ENCODE measurements around the gene RAD23B. TPM values are rescaled to one million over a fixed set of nuclear protein-coding genes. Genes with fewer than 3 reads are reported as not detected.
A peak's percentile ranks its signal among the peaks of the same experiment; 100 is the strongest.

RAD23B gene
- polyA plus RNA-seq, 3 donors, result 21.6 to 50.0 (median 24.7) TPM

GRCh38 chr9:107334103-107334776, 51.2 kb downstream of the RAD23B start:
- peaks cover 0 to 2% (median 0%) of the 10 kb centered on the region in 3 donors for H3K27me3 Mint-ChIP-seq (ENCODE audit: low read depth in 3 of 3)
- H3K9ac ChIP-seq (ENCODE audit: insufficient read depth, low read length, poor library complexity, severe bottlenecking), result no peak overlapping the region
- H3K36me3 ChIP-seq (replicated peaks in 1 of 2; ENCODE audit: control insufficient read depth in 1 of 2, insufficient read depth in 2 of 2, low read length in 2 of 2), result peaks cover 48 to 69% of the 10 kb centered on the region in 2 donors
- WGBS (ENCODE audit: insufficient coverage), result 100% methylated on average over 2 of the region's 4 CpGs
- no peak overlapping the region for H3K27ac ChIP-seq (ENCODE audit: low read depth in 1 of 2, low read length in 2 of 2)
- H3K36me3 Mint-ChIP-seq, result peaks cover 57 to 67% of the 10 kb centered on the region in 2 donors
- H3K4me1 Mint-ChIP-seq, result no peaks in the 10 kb centered on the region
- TF ChIP-seq CTCF (IDR thresholded peaks at IDR 0.05), result no peak
- no peak for DNase-seq
- H3K4me3 Mint-ChIP-seq, result no peak overlapping the region
- H2AFZ ChIP-seq (ENCODE audit: insufficient read depth, low read depth, low read length, poor library complexity, severe bottlenecking), result no peak overlapping the region
- H3K4me2 ChIP-seq (replicated peaks; ENCODE audit: extremely low read depth, low read length, poor library complexity, severe bottlenecking), result no peak overlapping the region
- peak overlapping the region in 1 of 7 donors; percentile 47 for H3K27ac Mint-ChIP-seq
- H3K27me3 ChIP-seq (ENCODE audit: control insufficient read depth in 2 of 2, insufficient read depth in 2 of 2, low read length in 2 of 2), result no peaks in the 10 kb centered on the region
- peaks cover 17% of the 10 kb centered on the region for H4K20me1 ChIP-seq (ENCODE audit: insufficient read depth, low read length)
- intact Hi-C loops (cut with micrococcal nuclease), result no loop called here
- H3K9me3 Mint-ChIP-seq, result no peaks in the 10 kb centered on the region
- H3K4me3 ChIP-seq (replicated peaks in 1 of 3; ENCODE audit: low read depth in 2 of 3, low read length in 3 of 3), result no peak overlapping the region
- H3K4me1 ChIP-seq (ENCODE audit: control insufficient read depth in 1 of 2, insufficient read depth in 2 of 2, low read length in 2 of 2), result no peaks in the 10 kb centered on the region
- H3K9me3 ChIP-seq (replicated peaks in 1 of 2; ENCODE audit: control insufficient read depth in 1 of 2, insufficient read depth in 1 of 2, low read length in 2 of 2), result no peaks in the 10 kb centered on the region
- H3K79me2 ChIP-seq (ENCODE audit: insufficient read depth, low read length), result no peaks in the 10 kb centered on the region

- WGBS (ENCODE audit: insufficient coverage), result 86% methylated on average over 1 of the region's 3 CpGs
- Mint-ChIP-seq H3K4me3 (no peak overlapping the region), H3K27me3 (ENCODE audit: low read depth in 3 of 3) (peaks cover 0 to 2% (median 0%) of the 10 kb centered on the region in 3 donors), H3K36me3 (peaks cover 49 to 58% of the 10 kb centered on the region in 2 donors), H3K4me1 (no peaks in the 10 kb centered on the region), H3K27ac (peak overlapping the region in 1 of 7 donors; percentile 11), H3K9me3 (no peaks in the 10 kb centered on the region)
- DNase-seq, result no peak
- intact Hi-C loops (cut with micrococcal nuclease), result no loop called here
- no peak overlapping the region for H2AFZ ChIP-seq (ENCODE audit: insufficient read depth, low read depth, low read length, poor library complexity, severe bottlenecking)
- H3K4me1 ChIP-seq (ENCODE audit: control insufficient read depth in 1 of 2, insufficient read depth in 2 of 2, low read length in 2 of 2), result no peaks in the 10 kb centered on the region
- peaks cover 14% of the 10 kb centered on the region for H4K20me1 ChIP-seq (ENCODE audit: insufficient read depth, low read length)
- no peak overlapping the region for H3K27ac ChIP-seq (ENCODE audit: low read depth in 1 of 2, low read length in 2 of 2)
- no peaks in the 10 kb centered on the region for H3K9me3 ChIP-seq (replicated peaks in 1 of 2; ENCODE audit: control insufficient read depth in 1 of 2, insufficient read depth in 1 of 2, low read length in 2 of 2)
- H3K36me3 ChIP-seq (replicated peaks in 1 of 2; ENCODE audit: control insufficient read depth in 1 of 2, insufficient read depth in 2 of 2, low read length in 2 of 2), result peaks cover 37 to 59% of the 10 kb centered on the region in 2 donors
- no peaks in the 10 kb centered on the region for H3K27me3 ChIP-seq (ENCODE audit: control insufficient read depth in 2 of 2, insufficient read depth in 2 of 2, low read length in 2 of 2)
- no peak for TF ChIP-seq CTCF (IDR thresholded peaks at IDR 0.05)
- H3K4me3 ChIP-seq (replicated peaks in 1 of 3; ENCODE audit: low read depth in 2 of 3, low read length in 3 of 3), result no peak overlapping the region
- no peak overlapping the region for H3K4me2 ChIP-seq (replicated peaks; ENCODE audit: extremely low read depth, low read length, poor library complexity, severe bottlenecking)
- H3K79me2 ChIP-seq (ENCODE audit: insufficient read depth, low read length), result no peaks in the 10 kb centered on the region
- no peak overlapping the region for H3K9ac ChIP-seq (ENCODE audit: insufficient read depth, low read length, poor library complexity, severe bottlenecking)
Measured at GRCh38 chr9:107335331-107335730, 52.3 kb downstream of the RAD23B start.

Data from CD14-positive monocyte (primary cell).